Endothelial cell of umbilical vein (primary cell): ENCODE measurements around the gene SPNS1. TPM values are rescaled to one million over a fixed set of nuclear protein-coding genes. Genes with fewer than 3 reads are reported as not detected.

Experiments
- BruUV-seq: library from RNA; stranded (reverse); fragments of 400-500 nt; replicated peaks from 2 replicates; lab custom pipeline; 2021; lab: Mats Ljungman, UMichigan
- CTCF ChIA-PET: fragments of 300-600, 350-600 bp; sonication (Branson Sonifier 250); formaldehyde crosslinking; loops from one replicate; lab custom pipeline; 2021; ENCODE audit warnings: antibody characterized with exemption, inconsistent platforms; lab: Charles Lee
- POLR2A ChIA-PET: fragments of 300-600, 350-600 bp; sonication (Branson Sonifier 250); formaldehyde crosslinking; loops from one replicate; lab custom pipeline; 2021; ENCODE audit warnings: antibody characterized with exemption, inconsistent platforms; lab: Charles Lee
- DNase-seq: peaks from one replicate; pipeline ENCODE4 v3.0.0-alpha.2; 2011; ENCODE audit warnings: low read depth, low spot score
- FAIRE-seq: peaks from 2 replicates; lab custom pipeline; 2011; peaks lifted over from hg19 to GRCh38; lab: Jason Lieb, UNC
- H2AFZ ChIP-seq: 2 replicates; pipeline ENCODE4 v1.6.0; 2012; ENCODE audit warnings: low read depth, low read length, control low read depth, inconsistent platforms
- H3K27ac ChIP-seq: 2 replicates; pipeline ENCODE4 v1.5.1; 2011; ENCODE audit warnings: low read depth, mild to moderate bottlenecking, control low read depth, low read length, moderate library complexity; ENCODE audit not compliant: insufficient read depth
- H3K27me3 ChIP-seq, 2 experiments: 2 replicates each; pipeline versions ENCODE4 v1.6.0 to v1.6.1; 2011; ENCODE audit warnings: low read length in 2 of 2, mixed read lengths in 1 of 2; ENCODE audit not compliant: control insufficient read depth in 2 of 2, insufficient read depth in 2 of 2
- H3K36me3 ChIP-seq, 2 experiments: 2 replicates in 1 of 2; 3 replicates in 1 of 2; pipeline ENCODE4 v1.5.1; 2011; ENCODE audit warnings: low read length in 2 of 2, mild to moderate bottlenecking in 1 of 2, moderate library complexity in 1 of 2; ENCODE audit not compliant: control insufficient read depth in 2 of 2, insufficient read depth in 2 of 2; ENCODE audit errors: extremely low read depth in 1 of 2
- H3K4me1 ChIP-seq: 3 replicates; pipeline ENCODE4 v1.5.1; 2011; ENCODE audit warnings: mild to moderate bottlenecking, low read length; ENCODE audit not compliant: control insufficient read depth, insufficient read depth; ENCODE audit errors: extremely low read depth
- H3K4me2 ChIP-seq: 2 replicates; pipeline ENCODE4 v1.6.1; 2011; ENCODE audit warnings: low read length, control low read depth, mixed read lengths; ENCODE audit not compliant: insufficient read depth
- H3K4me3 ChIP-seq, 3 experiments: fragments of 200-600 bp in 1 of 3; sonication (generic), shearing (Covaris generic) in 1 of 3; replicated peaks in 1 of 3; 2 replicates each; pipeline ENCODE4 v1.5.1; 2011 to 2016; ENCODE audit warnings: control low read depth in 3 of 3, low read length in 3 of 3, mild to moderate bottlenecking in 2 of 3, inconsistent platforms in 1 of 3, low read depth in 1 of 3, moderate library complexity in 1 of 3; ENCODE audit not compliant: insufficient read depth in 1 of 3
- H3K79me2 ChIP-seq: 2 replicates; pipeline ENCODE4 v1.6.0; 2012; ENCODE audit warnings: low read length, inconsistent platforms; ENCODE audit not compliant: control insufficient read depth, insufficient read depth
- H3K9ac ChIP-seq: replicated peaks from 2 replicates; pipeline ENCODE3; 2011; ENCODE audit warnings: low read length, control low read depth; ENCODE audit not compliant: insufficient read depth; ENCODE audit errors: extremely low read depth
- H3K9me1 ChIP-seq: replicated peaks from 3 replicates; pipeline ENCODE4 v1.6.0; 2011; ENCODE audit warnings: mild to moderate bottlenecking, low read length; ENCODE audit not compliant: control insufficient read depth, insufficient read depth; ENCODE audit errors: extremely low read depth
- H3K9me3 ChIP-seq: replicated peaks from 2 replicates; pipeline ENCODE4 v1.5.1; 2012; ENCODE audit warnings: low read length, inconsistent platforms; ENCODE audit not compliant: control insufficient read depth, insufficient read depth
- H4K20me1 ChIP-seq: replicated peaks from 2 replicates; pipeline ENCODE3; 2011; ENCODE audit warnings: mild to moderate bottlenecking, low read length; ENCODE audit not compliant: control insufficient read depth, insufficient read depth; ENCODE audit errors: extremely low read depth
- CTCF ChIP-seq, 2 donors: IDR thresholded peaks; 1 replicate in 1 of 2; 2 replicates in 1 of 2; pipeline ENCODE4 v1.5.1; 2011; ENCODE audit warnings: low read length in 2 of 2, mild to moderate bottlenecking in 2 of 2, moderate library complexity in 2 of 2, control low read depth in 1 of 2, inconsistent platforms in 1 of 2, low read depth in 1 of 2; ENCODE audit not compliant: insufficient read depth in 1 of 2; ENCODE audit errors: extremely low read depth in 1 of 2
- EZH2 ChIP-seq: IDR thresholded peaks from 2 replicates; pipeline ENCODE4 v1.6.1; 2012; ENCODE audit warnings: borderline replicate concordance, low read depth, mild to moderate bottlenecking, moderate library complexity, low read length, inconsistent platforms; ENCODE audit not compliant: severe bottlenecking
- FOS ChIP-seq: IDR thresholded peaks from 2 replicates; pipeline ENCODE4 v1.6.1; 2011; ENCODE audit warnings: mild to moderate bottlenecking, low read length, moderate library complexity, borderline replicate concordance; ENCODE audit not compliant: insufficient read depth
- GATA2 ChIP-seq: IDR thresholded peaks from 2 replicates; pipeline ENCODE4 v1.7.0; 2011; ENCODE audit warnings: low read depth, mild to moderate bottlenecking, moderate library complexity, mixed read lengths, low read length; ENCODE audit not compliant: insufficient read length, insufficient read depth
- JUN ChIP-seq: IDR thresholded peaks from 2 replicates; pipeline ENCODE4 v1.6.1; 2011; ENCODE audit warnings: borderline replicate concordance, low read depth; ENCODE audit not compliant: insufficient read length, insufficient read depth
- MYC ChIP-seq: IDR thresholded peaks from one replicate; pipeline ENCODE4 v1.6.1; 2011; ENCODE audit warnings: mild to moderate bottlenecking, low read depth, low read length
- POLR2AphosphoS5 ChIP-seq: IDR thresholded peaks from 2 replicates; pipeline ENCODE4 v1.6.1; 2012; ENCODE audit warnings: low read depth, mild to moderate bottlenecking, control low read depth, low read length, moderate library complexity; ENCODE audit not compliant: insufficient read depth
- dilution Hi-C: fragments of 300-500 bp; cut with MboI; formaldehyde crosslinking; loops from one replicate; pipeline ENCODE4 v1.15.0; 2019; ENCODE audit warnings: low sequenced_read_pairs; ENCODE audit not compliant: extremely low pct_ligation_motif_present
- intact Hi-C: fragments of 100-400 bp; cut with micrococcal nuclease; formaldehyde crosslinking; loops from one replicate; pipeline ENCODE4 v1.10.0; 2022
- polyA plus RNA-seq, 4 experiments: library from polyadenylated mRNA; depleted of rRNA in 3 of 4; stranded (reverse) in 3 of 4; unstranded in 1 of 4; fragments of >200 nt; gene quantifications; 2 replicates each; pipeline versions ENCODE4 v1.2.1 to v1.2.3, GENCODE V29; 2011 to 2012; ENCODE audit warnings: missing spikeins in 1 of 4
- total RNA-seq: library from RNA; stranded (reverse); gene quantifications from 2 replicates; pipeline ENCODE4 v1.2.3, GENCODE V29; 2021
- TF ChIP-seq, protein P1 (sequence below): IDR thresholded peaks from 2 replicates; pipeline ENCODE4 v1.6.1; 2011; ENCODE audit not compliant: insufficient read depth, insufficient read length

SPNS1 gene
- total and polyA plus RNA-seq, 2 donors (not counting 3 experiments of a cell fraction or from before 2014, with no cell fraction given): 65.2 to 133 TPM

GRCh38 chr16:28983644-28984043, 9.1 kb downstream of the SPNS1 start:
- no peak overlapping the region for H2AFZ ChIP-seq
- DNase-seq: no peak
- dilution Hi-C loops (no loop called here), intact Hi-C loops (no loop called here)
- no peak for FAIRE-seq
- no peaks in the 10 kb centered on the region for H3K27me3 ChIP-seq
- H3K4me1 ChIP-seq: no peaks in the 10 kb centered on the region
- peaks cover 5 to 34% of the 10 kb centered on the region in 2 experiments for H3K36me3 ChIP-seq
- no peak overlapping the region for H3K4me2 ChIP-seq
- H3K79me2 ChIP-seq: no peaks in the 10 kb centered on the region
- no peaks in the 10 kb centered on the region for H3K9me3 ChIP-seq
- TF ChIP-seq POLR2AphosphoS5 (no peak), FOS (no peak), EZH2 (no peak), MYC (no peak), GATA2 (no peak), JUN (no peak)
- TF ChIP-seq, protein P1, sequence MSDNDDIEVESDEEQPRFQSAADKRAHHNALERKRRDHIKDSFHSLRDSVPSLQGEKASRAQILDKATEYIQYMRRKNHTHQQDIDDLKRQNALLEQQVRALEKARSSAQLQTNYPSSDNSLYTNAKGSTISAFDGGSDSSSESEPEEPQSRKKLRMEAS: no peak
- no peak overlapping the region for H3K27ac ChIP-seq
- BruUV-seq: no TSS peak
- no peaks in the 10 kb centered on the region for H3K9me1 ChIP-seq
- no peak overlapping the region for H3K4me3 ChIP-seq
- POLR2A ChIA-PET: interaction anchor here (1.4 kb wide), 1 partner anchor 10 kb away, joined by 3 read pairs; no protein-coding TSS in a partner anchor
- no peaks in the 10 kb centered on the region for H4K20me1 ChIP-seq
- CTCF ChIA-PET: interaction anchor here (1.4 kb wide), 1 partner anchor 10 kb away, joined by 8 read pairs; no protein-coding TSS in a partner anchor
- no peak overlapping the region for H3K9ac ChIP-seq

GRCh38 chr16:28984091-28984490, 9.5 kb downstream of the SPNS1 start:
- no peak overlapping the region for H3K9ac ChIP-seq
- dilution Hi-C loops (no loop called here), intact Hi-C loops (no loop called here)
- CTCF ChIA-PET: interaction anchor here (1.0 to 1.4 kb wide), 2 partner anchors 10 to 34 kb away, joined by 4 to 8 read pairs; no protein-coding TSS in a partner anchor
- H3K79me2 ChIP-seq: no peaks in the 10 kb centered on the region
- H3K27me3 ChIP-seq: no peaks in the 10 kb centered on the region
- H3K4me3 ChIP-seq: no peak overlapping the region
- DNase-seq: no peak
- peaks cover 5 to 31% of the 10 kb centered on the region in 2 experiments for H3K36me3 ChIP-seq
- no peak for TF ChIP-seq JUN
- TF ChIP-seq CTCF (IDR thresholded peaks at IDR 0.05; ENCODE audit: extremely low read depth in 1 of 2, insufficient read depth in 1 of 2, low read depth in 1 of 2, low read length in 2 of 2): no peak
- TF ChIP-seq EZH2: no peak
- no peak for TF ChIP-seq GATA2
- TF ChIP-seq POLR2AphosphoS5: no peak
- POLR2A ChIA-PET: interaction anchor here (1.4 kb wide), 1 partner anchor 10 kb away, joined by 3 read pairs; no protein-coding TSS in a partner anchor
- H3K27ac ChIP-seq: no peak overlapping the region
- H4K20me1 ChIP-seq: no peaks in the 10 kb centered on the region
- TSS peak; percentile 44 for BruUV-seq
- no peaks in the 10 kb centered on the region for H3K9me1 ChIP-seq
- H3K9me3 ChIP-seq: no peaks in the 10 kb centered on the region
- H2AFZ ChIP-seq: no peak overlapping the region
- no peak for FAIRE-seq
- no peaks in the 10 kb centered on the region for H3K4me1 ChIP-seq
- H3K4me2 ChIP-seq: no peak overlapping the region
